NT2/D1 (cell line): ENCODE measurements around the gene SLC24A3.

ENCODE experiments used
- DNase-seq: peaks from one replicate; pipeline ENCODE4 v3.0.0-alpha.2; 2011; ENCODE audit warnings: low read depth, low spot score
- H3K27me3 ChIP-seq: 2 replicates; pipeline ENCODE4 v1.6.0; 2011; ENCODE audit warnings: mild to moderate bottlenecking; ENCODE audit not compliant: insufficient read length, insufficient read depth
- H3K36me3 ChIP-seq: 2 replicates; pipeline ENCODE4 v1.6.1; 2011; ENCODE audit warnings: mild to moderate bottlenecking, low read length, mixed read lengths; ENCODE audit not compliant: insufficient read depth, insufficient read length
- H3K4me1 ChIP-seq: 2 replicates; pipeline ENCODE4 v1.5.1; 2011; ENCODE audit not compliant: insufficient read depth, insufficient read length
- H3K4me3 ChIP-seq: 2 replicates; pipeline ENCODE4 v1.5.1; 2011; ENCODE audit warnings: low read depth; ENCODE audit not compliant: insufficient read length
- H3K9ac ChIP-seq: 2 replicates; pipeline ENCODE4 v1.6.0; 2011; ENCODE audit warnings: low read depth; ENCODE audit not compliant: insufficient read length
- H3K9me3 ChIP-seq: 2 replicates; pipeline ENCODE4 v1.5.1; 2011; ENCODE audit warnings: mild to moderate bottlenecking, low read length; ENCODE audit not compliant: insufficient read depth
- SUZ12 ChIP-seq: IDR thresholded peaks from 2 replicates; pipeline ENCODE4 v1.6.1; 2011; ENCODE audit not compliant: insufficient read length, insufficient read depth; ENCODE audit errors: extremely low read depth
- YY1 ChIP-seq: IDR thresholded peaks from 2 replicates; pipeline ENCODE4 v1.6.1; 2011; ENCODE audit not compliant: insufficient read length, insufficient read depth
- ZNF274 ChIP-seq: IDR thresholded peaks from 2 replicates; pipeline ENCODE4 v1.6.1; 2011; ENCODE audit warnings: mild to moderate bottlenecking, low read depth, low read length

The SLC24A3 gene

DNA sequence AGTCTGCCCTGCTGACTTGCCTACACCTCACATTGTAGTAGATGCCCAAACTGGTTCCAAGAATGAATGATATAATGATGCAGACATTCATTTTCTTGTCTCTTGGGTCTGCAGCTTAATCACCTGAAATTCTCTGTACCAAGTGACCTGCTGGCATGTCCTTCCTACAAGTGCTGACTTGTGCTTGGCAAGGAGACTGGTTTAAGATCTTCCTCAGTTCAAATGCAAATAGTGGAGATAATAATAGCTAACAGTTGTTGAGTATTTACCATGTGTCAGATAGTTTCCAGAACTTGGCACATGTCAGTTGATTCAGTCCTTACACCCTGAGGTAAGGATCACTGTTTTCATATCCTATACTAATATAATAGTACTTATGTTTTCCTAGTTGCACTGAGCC is 223.4 kb downstream of the SLC24A3 start:
- no peaks in the 10 kb centered on the region for H3K4me1 ChIP-seq
- no peak overlapping the region for H3K4me3 ChIP-seq
- no peaks in the 10 kb centered on the region for H3K27me3 ChIP-seq
- H3K36me3 ChIP-seq = no peaks in the 10 kb centered on the region
- TF ChIP-seq ZNF274 = no peak
- no peak for TF ChIP-seq SUZ12
- TF ChIP-seq YY1 = no peak
- no peak for DNase-seq
- H3K9me3 ChIP-seq = no peaks in the 10 kb centered on the region
- no peak overlapping the region for H3K9ac ChIP-seq

DNA sequence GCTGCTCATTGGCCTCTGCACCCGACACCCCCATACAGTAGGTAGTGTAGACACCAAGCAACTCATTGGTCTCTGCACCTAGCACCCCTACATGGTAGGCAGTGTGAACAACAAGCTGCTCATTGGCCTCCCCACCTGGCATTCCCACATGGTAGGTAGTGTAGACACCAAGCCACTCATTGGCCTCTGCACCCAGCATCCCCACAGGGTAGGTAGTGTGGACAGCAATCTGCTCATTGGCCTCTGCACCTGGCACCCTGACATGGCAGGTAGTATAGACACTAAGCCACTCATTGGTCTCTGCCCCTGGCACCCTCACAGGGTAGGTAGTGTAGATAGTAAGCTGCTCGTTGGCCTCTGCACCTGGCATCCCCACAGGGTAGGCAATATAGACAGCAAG is 226.0 kb downstream of the SLC24A3 start:
- TF ChIP-seq YY1 (no peak), SUZ12 (no peak), ZNF274 (no peak)
- H3K27me3 ChIP-seq = no peaks in the 10 kb centered on the region
- no peak for DNase-seq
- H3K4me1 ChIP-seq = no peaks in the 10 kb centered on the region
- no peak overlapping the region for H3K9ac ChIP-seq
- H3K4me3 ChIP-seq = no peak overlapping the region
- no peaks in the 10 kb centered on the region for H3K9me3 ChIP-seq
- no peaks in the 10 kb centered on the region for H3K36me3 ChIP-seq

DNA sequence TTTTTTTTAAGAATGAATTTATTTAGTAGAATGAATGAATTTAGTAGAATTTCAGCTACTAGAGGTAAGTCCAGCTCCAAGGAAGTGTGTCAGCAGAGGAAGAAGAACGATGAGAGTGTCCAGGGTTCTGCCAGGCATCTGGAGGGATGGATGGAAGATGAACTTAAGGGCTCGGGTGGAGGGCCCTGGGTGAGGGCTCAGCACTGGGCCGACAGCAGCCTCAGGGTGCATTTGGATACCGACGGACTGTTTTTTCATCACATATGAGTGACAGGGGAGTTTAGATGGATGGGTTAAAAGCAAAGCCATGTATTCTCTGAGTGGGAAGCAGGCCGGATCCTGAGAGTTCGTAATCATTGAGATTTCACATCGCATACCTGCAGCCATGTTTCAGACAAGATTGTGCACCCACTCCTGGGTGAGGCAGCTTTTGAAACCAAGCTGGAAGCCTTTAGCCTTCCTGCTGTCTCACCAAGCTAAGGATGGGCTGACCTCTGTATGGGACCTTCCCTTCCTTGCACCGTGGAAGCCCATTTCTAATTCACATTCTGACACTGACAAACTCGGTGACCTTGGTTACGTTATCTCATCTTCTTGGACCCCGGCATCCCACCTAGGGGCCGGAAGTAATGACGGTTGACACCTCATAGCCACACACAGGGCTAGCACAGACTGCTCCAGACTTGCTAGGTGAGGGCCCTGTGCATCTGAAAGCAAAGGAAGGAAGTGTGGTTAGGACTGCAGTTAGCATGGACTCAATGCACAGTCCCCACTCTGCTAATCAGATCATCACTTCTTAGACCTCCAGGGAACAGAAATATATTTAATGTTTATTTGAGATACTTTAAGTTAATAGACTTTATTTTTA is 228.5 kb downstream of the SLC24A3 start:
- no peaks in the 10 kb centered on the region for H3K36me3 ChIP-seq
- H3K4me3 ChIP-seq = no peak overlapping the region
- no peak for DNase-seq
- no peak for TF ChIP-seq YY1
- no peak for TF ChIP-seq SUZ12
- no peak for TF ChIP-seq ZNF274
- H3K4me1 ChIP-seq = no peaks in the 10 kb centered on the region
- no peak overlapping the region for H3K9ac ChIP-seq
- no peaks in the 10 kb centered on the region for H3K27me3 ChIP-seq
- H3K9me3 ChIP-seq = no peaks in the 10 kb centered on the region

DNA sequence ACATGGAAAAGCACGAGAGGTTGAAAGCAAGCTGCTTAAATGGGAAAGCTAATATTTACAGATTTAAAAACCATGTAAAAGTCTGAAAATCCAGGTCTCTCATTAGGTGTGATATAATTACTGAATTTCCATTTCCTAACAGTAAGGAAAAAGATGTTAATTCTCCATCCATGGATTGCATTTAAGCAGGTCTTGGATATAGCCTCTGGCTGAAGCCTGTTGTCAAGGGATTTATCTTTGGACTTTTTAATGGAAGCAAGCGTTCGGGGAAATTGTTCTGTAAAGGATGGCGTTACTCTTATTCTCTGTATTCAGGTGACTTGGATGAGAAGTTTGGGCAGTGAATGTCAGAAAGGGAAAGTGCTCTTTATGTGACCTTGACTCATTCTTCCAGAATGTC is 233.8 kb downstream of the SLC24A3 start:
- no peaks in the 10 kb centered on the region for H3K4me1 ChIP-seq
- no peaks in the 10 kb centered on the region for H3K36me3 ChIP-seq
- no peaks in the 10 kb centered on the region for H3K9me3 ChIP-seq
- no peaks in the 10 kb centered on the region for H3K27me3 ChIP-seq
- H3K9ac ChIP-seq = no peak overlapping the region
- DNase-seq = no peak
- H3K4me3 ChIP-seq = no peak overlapping the region
- no peak for TF ChIP-seq YY1
- TF ChIP-seq ZNF274 = no peak
- TF ChIP-seq SUZ12 = no peak

DNA sequence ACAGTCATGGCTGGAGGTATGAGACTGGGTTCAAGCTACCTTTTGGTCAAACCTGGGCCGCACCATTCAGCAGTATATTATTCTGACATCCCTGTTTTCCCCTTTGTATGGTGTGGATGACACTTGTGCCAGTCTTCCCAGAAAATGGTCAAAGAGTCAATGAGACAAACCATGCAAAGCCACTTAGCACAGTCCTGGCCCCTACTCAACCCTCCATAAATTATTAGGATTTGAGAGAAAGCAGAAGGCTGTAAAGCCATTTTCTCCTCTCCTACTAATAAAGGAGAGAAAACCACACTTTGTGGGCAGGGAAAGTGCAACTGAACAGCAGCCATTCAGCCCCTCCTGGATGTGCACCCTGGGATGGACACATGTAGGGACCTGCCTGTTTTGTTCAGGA is 236.2 kb downstream of the SLC24A3 start:
- Histone ChIP-seq H3K9me3 (no peaks in the 10 kb centered on the region), H3K9ac (no peak overlapping the region), H3K27me3 (no peaks in the 10 kb centered on the region), H3K4me1 (no peaks in the 10 kb centered on the region), H3K36me3 (no peaks in the 10 kb centered on the region), H3K4me3 (no peak overlapping the region)
- DNase-seq = no peak
- TF ChIP-seq SUZ12 (no peak), ZNF274 (no peak), YY1 (no peak)

DNA sequence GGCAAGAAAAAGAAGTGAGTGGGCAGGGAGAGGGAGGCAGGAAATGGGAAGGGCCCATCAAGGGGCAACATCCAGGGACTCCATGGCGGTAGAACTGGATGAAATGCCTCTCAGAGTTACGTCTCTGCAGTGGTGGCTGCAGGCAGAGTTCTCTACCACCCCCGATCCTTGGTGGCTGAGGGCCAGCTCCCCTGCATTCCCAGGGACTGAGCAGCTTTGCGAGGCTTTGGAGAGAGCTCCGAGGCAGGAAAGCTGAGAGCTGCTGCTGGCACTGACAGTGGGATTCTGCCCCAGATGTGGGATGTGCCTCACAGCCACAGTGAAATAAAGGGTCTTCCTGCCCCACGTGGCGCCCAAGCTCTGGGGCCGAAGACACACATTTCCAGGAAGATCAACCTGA is 236.6 kb downstream of the SLC24A3 start:
- Histone ChIP-seq H3K27me3 (no peaks in the 10 kb centered on the region), H3K4me3 (no peak overlapping the region), H3K9ac (no peak overlapping the region), H3K9me3 (no peaks in the 10 kb centered on the region), H3K36me3 (no peaks in the 10 kb centered on the region), H3K4me1 (no peaks in the 10 kb centered on the region)
- TF ChIP-seq SUZ12 (no peak), ZNF274 (no peak), YY1 (no peak)
- no peak for DNase-seq

DNA sequence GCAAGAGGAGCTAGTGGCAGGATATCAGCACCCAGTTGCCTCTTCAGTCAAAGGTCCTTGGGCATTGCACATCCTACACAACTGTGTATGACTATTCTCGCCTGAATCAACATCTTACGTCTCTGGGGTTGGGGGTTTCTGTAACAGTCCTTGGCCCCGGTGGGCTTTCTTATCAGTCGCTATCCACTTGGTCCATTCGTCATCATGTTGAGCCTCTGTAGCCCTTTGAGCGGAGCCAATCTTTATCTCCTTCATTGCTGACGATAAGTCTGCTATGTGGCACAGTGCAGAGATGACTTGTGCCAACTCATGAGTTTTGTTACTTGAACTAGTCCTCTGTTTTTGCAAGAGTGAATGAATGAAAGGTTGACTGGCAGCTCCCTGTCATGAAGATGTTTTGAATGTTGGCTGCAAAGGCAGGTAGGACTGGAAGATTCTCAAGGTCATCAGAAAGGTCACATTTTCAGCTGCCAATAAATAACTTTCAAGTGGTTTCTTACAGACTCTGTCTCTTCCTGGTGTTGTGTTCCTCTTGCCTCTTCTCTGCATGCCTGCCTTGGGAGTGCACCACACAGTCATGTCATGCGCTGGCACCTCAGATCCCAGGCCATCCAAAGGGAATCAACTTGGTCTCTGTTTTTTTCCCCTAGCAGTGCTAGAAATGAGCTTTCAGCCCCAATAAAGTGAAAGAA is 238.9 kb downstream of the SLC24A3 start:
- Histone ChIP-seq H3K4me3 (no peak overlapping the region), H3K9me3 (no peaks in the 10 kb centered on the region), H3K9ac (no peak overlapping the region), H3K27me3 (no peaks in the 10 kb centered on the region), H3K4me1 (no peaks in the 10 kb centered on the region), H3K36me3 (no peaks in the 10 kb centered on the region)
- no peak for DNase-seq
- no peak for TF ChIP-seq YY1
- no peak for TF ChIP-seq ZNF274
- no peak for TF ChIP-seq SUZ12

DNA sequence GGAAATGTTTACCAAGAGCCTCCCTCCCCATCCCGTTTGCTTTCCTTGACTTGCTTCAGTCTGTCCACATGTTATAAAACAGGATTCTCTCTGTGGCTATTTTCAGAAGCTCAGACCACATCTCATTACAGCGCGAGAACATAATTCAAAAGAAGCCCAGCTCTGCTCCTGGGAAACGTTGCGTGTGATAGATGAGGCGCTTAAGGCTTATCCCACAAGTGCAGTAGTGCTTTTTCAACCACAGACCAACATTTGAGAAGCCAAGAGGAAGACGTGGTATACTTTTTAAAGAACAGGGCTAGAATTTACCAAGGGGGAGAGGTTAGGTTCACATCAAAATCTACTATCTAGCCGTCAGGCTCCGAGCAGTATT is 239.5 kb downstream of the SLC24A3 start:
- H3K4me1 ChIP-seq = no peaks in the 10 kb centered on the region
- DNase-seq = no peak

More for the DNA sequence above, 239.5 kb downstream of the SLC24A3 start:
- Histone ChIP-seq H3K36me3 (no peaks in the 10 kb centered on the region), H3K27me3 (no peaks in the 10 kb centered on the region), H3K4me3 (no peak overlapping the region), H3K9ac (no peak overlapping the region), H3K9me3 (no peaks in the 10 kb centered on the region)
- TF ChIP-seq YY1 (no peak), SUZ12 (no peak), ZNF274 (no peak)
